ENCODE data around the gene SOBP. TPM values are rescaled to one million over a fixed set of nuclear protein-coding genes. Genes with fewer than 3 reads are reported as not detected.
A peak's percentile ranks its signal among the peaks of the same experiment; 100 is the strongest.
"Not testable (repeated sequence)": the region's sequence is repeated elsewhere in the genome, so short reads cannot be mapped to it uniquely, and the experiment has no call there.

The SOBP gene
- total and polyA plus RNA-seq, 8 donors = 0.58 to 16.9 (median 4.4) TPM

GRCh38 chr6:107550906-107551305, 61.0 kb downstream of the SOBP start:
- Histone ChIP-seq H3K4me1 (no peaks in the 10 kb centered on the region), H3K36me3 (no peaks in the 10 kb centered on the region), H3K9me3 (no peaks in the 10 kb centered on the region), H3K27me3 (no peaks in the 10 kb centered on the region), H3K27ac (no peak overlapping the region), H3K4me3 (no peak overlapping the region)
- no peak for TF ChIP-seq POLR2A (IDR thresholded peaks at IDR 0.05)
- TF ChIP-seq EP300 (IDR thresholded peaks at IDR 0.05) = no peak
- no peak for TF ChIP-seq POLR2AphosphoS5 (IDR thresholded peaks at IDR 0.05)
- no peak for TF ChIP-seq CTCF (IDR thresholded peaks at IDR 0.05)
- no peak for DNase-seq
- 80 to 91% (median 90%) methylated on average over 4 of the region's 4 CpGs for WGBS, 5 donors
- intact Hi-C loops (cut with DNase I; ENCODE audit: low total_unique reads) = no loop called here

GRCh38 chr6:107553121-107553520, 63.2 kb downstream of the SOBP start:
- H3K36me3 ChIP-seq; H3K4me1 ChIP-seq; H3K9me3 ChIP-seq; H3K27ac ChIP-seq; H3K27me3 ChIP-seq; DNase-seq; H3K4me3 ChIP-seq; intact Hi-C loops (cut with DNase I; ENCODE audit: low total_unique reads): not testable (repeated sequence)
- 94 to 98% (median 96%) methylated on average over 6 of the region's 6 CpGs for WGBS, 5 donors

GRCh38 chr6:107554326-107554725, 64.4 kb downstream of the SOBP start:
- Histone ChIP-seq H3K4me3 (no peak overlapping the region), H3K4me1 (no peaks in the 10 kb centered on the region), H3K36me3 (no peaks in the 10 kb centered on the region), H3K27ac (no peak overlapping the region), H3K27me3 (no peaks in the 10 kb centered on the region), H3K9me3 (no peaks in the 10 kb centered on the region)
- TF ChIP-seq POLR2AphosphoS5 (IDR thresholded peaks at IDR 0.05) = no peak
- TF ChIP-seq POLR2A (IDR thresholded peaks at IDR 0.05) = no peak
- no peak for TF ChIP-seq CTCF (IDR thresholded peaks at IDR 0.05)
- TF ChIP-seq EP300 (IDR thresholded peaks at IDR 0.05) = no peak
- DNase-seq = no peak
- 80 to 100% (median 89%) methylated on average over 2 of the region's 2 CpGs for WGBS, 5 donors
- intact Hi-C loops (cut with DNase I; ENCODE audit: low total_unique reads) = no loop called here

- TF ChIP-seq POLR2A (IDR thresholded peaks at IDR 0.05) (no peak), POLR2AphosphoS5 (IDR thresholded peaks at IDR 0.05) (no peak), CTCF (IDR thresholded peaks at IDR 0.05) (no peak), EP300 (IDR thresholded peaks at IDR 0.05) (no peak)
- no peaks in the 10 kb centered on the region for H3K27me3 ChIP-seq
- no peak overlapping the region for H3K27ac ChIP-seq
- no peak overlapping the region for H3K4me3 ChIP-seq
- intact Hi-C loops (cut with DNase I; ENCODE audit: low total_unique reads) = no loop called here
- DNase-seq = no peak
- WGBS, 5 donors = 85 to 99% (median 93%) methylated on average over 3 of the region's 3 CpGs
- H3K9me3 ChIP-seq = no peaks in the 10 kb centered on the region
- H3K36me3 ChIP-seq = no peaks in the 10 kb centered on the region
- H3K4me1 ChIP-seq = no peaks in the 10 kb centered on the region
These were observed 65.0 kb downstream of the SOBP start for GRCh38 chr6:107554918-107555317.

GRCh38 chr6:107555449-107555848, 65.5 kb downstream of the SOBP start:
- peaks cover 0 to 2% (median 0%) of the 10 kb centered on the region in 4 donors for H3K4me1 ChIP-seq
- no peaks in the 10 kb centered on the region for H3K36me3 ChIP-seq
- no peaks in the 10 kb centered on the region for H3K9me3 ChIP-seq
- intact Hi-C loops (cut with DNase I; ENCODE audit: low total_unique reads) = no loop called here
- peak in 1 of 2 donors; percentile 53 for DNase-seq
- H3K27me3 ChIP-seq = no peaks in the 10 kb centered on the region
- WGBS, 5 donors = 91 to 95% (median 93%) methylated on average over 7 of the region's 7 CpGs
- no peak for TF ChIP-seq POLR2AphosphoS5 (IDR thresholded peaks at IDR 0.05)
- no peak for TF ChIP-seq POLR2A (IDR thresholded peaks at IDR 0.05)
- no peak for TF ChIP-seq EP300 (IDR thresholded peaks at IDR 0.05)
- no peak for TF ChIP-seq CTCF (IDR thresholded peaks at IDR 0.05)
- no peak overlapping the region for H3K4me3 ChIP-seq
- no peak overlapping the region for H3K27ac ChIP-seq
